ENCODE data around the gene TMEM40.
"Not testable (repeated sequence)": the region's sequence is repeated elsewhere in the genome, so short reads cannot be mapped to it uniquely, and the experiment has no call there.

Gene TMEM40, protein sequence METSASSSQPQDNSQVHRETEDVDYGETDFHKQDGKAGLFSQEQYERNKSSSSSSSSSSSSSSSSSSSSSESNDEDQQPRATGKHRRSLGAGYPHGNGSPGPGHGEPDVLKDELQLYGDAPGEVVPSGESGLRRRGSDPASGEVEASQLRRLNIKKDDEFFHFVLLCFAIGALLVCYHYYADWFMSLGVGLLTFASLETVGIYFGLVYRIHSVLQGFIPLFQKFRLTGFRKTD

DNA sequence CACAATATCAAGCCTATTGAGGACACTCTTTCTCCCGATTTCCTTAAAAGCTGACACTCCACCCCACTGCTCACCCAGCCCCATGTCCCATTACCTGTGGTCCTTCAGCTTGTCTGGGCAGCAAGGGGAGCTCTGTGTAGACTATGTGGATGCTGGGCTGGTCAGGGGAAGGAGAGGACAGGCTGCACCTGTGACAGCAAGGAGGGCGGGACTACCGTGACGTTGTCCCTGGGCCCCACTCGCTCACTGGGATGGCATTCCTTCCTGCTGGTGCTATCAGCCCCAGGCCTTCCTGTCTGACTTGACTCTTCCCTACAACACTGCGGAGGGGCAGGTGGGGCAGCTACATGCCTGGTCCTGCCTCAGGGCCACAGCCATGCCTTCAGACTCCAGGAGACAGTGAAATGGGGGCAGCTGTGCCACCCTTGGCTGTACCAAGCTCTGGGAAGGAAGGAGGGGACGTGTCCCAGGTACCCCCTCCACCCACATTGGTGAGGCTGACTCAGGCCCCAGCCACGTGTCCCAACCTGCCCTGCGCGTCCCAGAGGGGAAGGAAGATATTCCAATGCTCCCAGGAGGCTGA is at the start of gene TMEM40:
TMEM40 (minus strand) TSS at position 163 of the 583 bp plus-strand sequence. CDS start 9,427 bp downstream, outside the sequence.
- no peak for DNase-seq

DNA sequence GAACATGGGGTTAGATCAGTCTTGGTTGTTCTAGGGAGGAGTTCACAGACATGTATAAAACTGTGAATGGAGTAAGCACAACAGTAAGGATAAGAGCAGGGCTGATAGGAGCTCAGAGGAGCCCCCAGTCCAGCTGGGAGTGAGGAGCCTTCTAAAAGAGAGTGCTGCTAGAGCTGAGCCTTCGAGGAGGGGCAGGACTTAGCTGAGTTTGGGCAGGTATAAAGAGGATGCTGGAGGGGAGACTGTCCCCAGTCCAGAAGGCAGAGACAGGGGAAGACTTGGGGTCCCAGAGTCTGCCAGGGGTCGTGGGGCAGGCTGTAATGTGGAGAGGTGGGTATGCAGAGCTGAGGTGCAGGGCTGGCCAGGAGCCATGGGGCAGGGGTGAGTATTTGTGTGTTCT is 49.5 kb upstream of the TMEM40 start:
- no peak for DNase-seq

GRCh38 chr3:12807601-12808359 is 48.7 kb upstream of the TMEM40 start:
- DNase-seq: no peak

DNA sequence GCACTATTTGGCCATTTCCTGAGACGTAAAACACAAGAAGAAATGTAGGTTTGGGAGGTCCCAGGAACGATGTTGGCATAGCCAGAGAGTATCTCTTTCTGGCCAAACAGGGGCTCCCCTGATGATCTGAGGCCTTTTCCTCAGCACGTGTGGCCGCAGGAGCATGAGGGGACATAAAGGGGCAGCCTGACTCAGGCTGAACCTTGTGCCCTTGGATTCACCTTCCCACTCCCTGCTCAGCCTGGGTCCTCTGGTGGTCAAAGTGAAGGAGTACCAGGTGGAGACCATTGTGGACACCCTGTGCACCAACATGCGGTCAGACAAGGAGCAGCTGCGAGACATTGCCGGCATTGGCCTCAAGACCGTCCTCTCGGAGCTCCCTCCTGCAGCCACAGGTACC is 48.0 kb upstream of the TMEM40 start:
- no peak for DNase-seq

- no peak for DNase-seq
Observed at GRCh38 chr3:12803371-12803770, 44.3 kb upstream of the TMEM40 start.

GRCh38 chr3:12799525-12800440 is 40.7 kb upstream of the TMEM40 start:
- DNase-seq: no peak

DNA sequence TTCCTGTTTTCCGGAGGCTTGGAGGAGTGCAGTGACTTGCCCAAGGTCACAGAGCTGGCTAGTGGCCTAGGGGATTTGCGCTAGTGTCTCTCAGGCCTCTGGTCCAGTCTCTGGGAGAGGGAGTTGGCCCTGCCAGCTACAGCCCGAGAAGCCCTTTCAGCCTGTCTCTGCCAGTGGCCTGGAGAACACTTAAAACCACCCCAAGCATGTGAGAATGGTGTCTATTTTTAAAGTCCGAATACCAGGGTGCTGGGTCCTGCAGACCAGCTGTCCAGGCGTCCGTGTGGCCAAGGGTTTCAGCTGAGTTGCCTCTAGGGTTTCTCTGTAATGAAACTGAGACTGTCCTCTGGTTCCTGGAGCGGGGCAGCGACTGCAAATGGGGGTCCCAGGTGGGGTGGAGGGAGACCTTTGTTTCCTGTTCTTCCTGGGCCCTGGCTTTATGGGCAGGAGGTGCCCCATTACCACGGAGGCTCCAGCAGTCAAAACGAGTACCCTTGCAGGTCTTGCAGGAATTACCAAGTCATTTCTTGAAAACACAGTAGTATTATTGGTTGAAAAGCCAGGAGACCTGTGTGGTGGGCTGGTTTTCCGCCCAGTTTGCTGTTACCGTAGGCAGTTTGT is 39.6 kb upstream of the TMEM40 start:
- no peak for DNase-seq

DNA sequence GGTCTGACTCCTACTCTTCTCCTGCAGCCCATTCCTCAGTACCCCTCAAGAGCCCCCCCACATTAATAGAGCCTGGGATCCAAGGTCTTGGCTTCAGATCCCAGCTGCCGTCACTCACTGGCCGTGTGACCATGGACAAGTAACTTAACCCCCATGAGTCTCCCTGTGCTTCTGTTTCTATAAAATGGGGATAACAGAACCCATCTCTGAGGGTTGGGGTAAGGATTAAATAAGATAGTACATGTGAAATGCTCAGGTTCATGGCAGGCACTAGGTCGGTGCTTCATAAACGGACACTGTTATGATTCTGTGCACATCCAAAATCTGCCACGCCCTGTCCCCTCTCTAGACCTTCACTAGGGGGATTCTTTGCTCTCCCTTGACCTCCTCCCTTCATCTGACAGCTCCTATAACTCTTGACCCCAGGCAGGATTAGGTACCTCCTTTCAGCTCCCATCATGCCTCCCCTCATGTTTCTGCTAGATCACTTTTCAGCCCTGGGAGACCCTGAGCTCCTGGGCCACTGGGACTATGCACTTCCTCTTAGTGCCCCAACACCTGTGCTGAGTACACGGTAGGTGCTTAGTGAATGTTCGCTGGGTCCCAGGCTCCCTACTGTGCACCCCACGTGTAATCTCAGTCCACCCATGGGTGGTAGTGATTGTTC is 39.0 kb upstream of the TMEM40 start:
- no peak for DNase-seq

DNA sequence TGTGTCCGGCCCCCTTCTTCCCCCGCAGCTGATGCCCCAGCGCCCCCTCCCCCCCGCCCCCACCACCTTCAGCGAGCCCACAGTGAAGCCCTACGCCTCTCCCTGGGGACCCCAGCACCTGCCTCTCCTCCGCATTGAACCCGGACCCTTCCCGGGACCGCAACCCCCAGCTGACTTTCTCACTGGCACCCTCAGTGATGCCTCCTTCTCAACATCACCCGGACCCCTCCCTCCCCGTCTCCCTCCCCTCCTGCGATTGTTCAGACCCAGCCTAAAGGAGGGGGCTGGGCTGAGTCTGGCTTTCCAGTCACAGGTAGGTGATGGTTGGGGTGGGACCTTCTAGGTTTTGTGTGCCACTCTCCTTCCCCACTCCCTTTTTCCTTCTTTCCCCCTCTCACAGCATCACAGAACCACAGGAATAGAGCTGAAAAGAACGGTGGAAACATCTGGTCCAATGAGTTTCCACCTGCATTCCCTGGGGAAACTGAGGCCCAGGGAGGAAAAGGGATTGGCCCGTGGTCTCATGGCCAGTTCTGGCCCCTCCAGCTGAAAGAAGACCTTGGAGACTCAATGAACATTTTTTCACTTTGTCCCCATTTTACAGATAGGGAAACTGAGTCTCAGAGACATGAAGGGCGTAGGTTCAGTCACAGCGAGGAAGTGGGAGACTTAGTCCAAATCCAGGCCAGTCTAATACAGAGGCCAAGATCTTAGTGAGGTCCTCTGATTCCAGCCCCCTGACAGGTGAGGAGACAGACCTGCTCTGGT is 38.2 kb upstream of the TMEM40 start:
- peak; percentile 44 for DNase-seq

GRCh38 chr3:12796171-12797123 is 37.4 kb upstream of the TMEM40 start, which contains the start of gene CAND2:
CAND2 (plus strand) TSS chr3:12796680; CDS start chr3:12796721, 41 bp downstream.
- DNase-seq: peak; percentile 69

DNA sequence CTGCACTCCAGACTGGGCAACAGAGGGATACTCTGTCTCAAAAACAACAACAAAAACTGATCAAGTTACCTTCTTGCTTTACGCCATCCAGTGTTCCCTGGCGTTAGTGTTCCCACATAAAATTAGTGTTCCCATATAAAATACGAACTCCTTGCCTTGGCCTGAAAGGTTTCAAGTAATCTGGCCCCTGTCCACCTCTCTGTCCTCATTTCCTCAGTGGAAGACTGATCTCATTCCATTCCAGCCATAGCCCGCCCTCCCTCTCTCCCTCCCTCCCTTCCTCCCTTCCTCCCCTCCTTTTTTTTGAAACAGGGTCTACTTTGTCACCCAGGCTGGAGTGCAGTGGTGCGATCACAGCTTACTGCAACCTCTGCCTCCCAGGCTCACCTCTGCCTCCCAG is 34.6 kb upstream of the TMEM40 start:
- no peak for DNase-seq

- DNase-seq: no peak
Observed at GRCh38 chr3:12791430-12791829, 32.4 kb upstream of the TMEM40 start.

DNA sequence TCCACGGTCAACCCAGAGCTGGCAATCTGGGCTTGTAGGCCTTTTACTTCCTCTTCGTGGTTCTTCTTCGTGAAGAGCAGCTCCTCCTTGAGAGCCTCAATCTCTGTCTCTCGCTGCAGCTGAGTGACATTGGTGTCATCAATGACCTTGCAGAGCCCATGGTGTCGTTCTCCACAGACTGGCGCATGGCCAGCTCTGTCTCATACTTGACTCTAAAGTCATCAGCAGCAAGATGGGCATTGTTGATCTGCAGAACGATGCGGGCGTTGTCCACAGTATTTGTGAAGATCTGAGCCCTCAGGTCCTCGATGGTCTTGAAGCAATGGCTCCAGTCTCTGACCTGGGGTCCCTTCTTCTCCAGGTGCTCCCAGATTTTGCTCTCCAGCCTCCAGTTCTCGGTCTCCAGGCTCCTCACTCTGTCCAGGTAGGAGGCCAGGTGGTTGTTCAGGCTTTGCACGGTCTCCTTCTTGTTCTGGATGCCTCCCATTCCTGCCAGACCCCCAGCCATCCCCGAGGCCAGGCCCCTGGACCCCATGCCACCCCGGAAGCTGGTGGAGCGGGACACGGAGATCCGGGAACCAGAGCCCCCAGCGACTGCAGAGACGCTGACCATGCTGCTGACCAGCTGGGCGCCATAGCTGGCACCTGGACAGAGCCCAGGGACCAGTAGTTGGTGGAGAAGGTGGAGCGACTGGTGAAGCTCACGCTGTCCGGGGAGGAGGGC is 29.1 kb upstream of the TMEM40 start:
- DNase-seq: not testable (repeated sequence)

DNA sequence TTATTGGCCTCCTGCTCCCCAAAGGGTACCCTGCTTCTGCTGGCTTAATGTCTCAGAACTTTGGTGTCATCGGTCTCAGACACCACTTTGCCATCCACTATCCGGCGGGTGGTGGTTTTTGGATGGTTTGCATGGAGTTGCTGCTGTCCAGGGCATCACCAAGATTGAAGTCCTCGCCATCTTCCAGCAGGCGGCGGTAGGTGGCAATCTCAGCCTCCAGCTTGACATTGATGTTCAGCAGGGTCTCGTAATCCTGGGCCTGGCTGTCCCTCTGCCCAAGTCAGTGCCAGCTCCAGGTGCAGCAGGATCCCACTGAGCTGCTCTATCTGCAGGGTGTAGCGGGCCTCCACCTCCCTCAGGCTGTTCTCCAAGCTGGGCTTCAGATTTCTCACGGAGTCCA is 28.3 kb upstream of the TMEM40 start:
- peak; percentile 44 for DNase-seq

- no peak for DNase-seq
Observed at GRCh38 chr3:12785096-12785495, 26.0 kb upstream of the TMEM40 start.

DNA sequence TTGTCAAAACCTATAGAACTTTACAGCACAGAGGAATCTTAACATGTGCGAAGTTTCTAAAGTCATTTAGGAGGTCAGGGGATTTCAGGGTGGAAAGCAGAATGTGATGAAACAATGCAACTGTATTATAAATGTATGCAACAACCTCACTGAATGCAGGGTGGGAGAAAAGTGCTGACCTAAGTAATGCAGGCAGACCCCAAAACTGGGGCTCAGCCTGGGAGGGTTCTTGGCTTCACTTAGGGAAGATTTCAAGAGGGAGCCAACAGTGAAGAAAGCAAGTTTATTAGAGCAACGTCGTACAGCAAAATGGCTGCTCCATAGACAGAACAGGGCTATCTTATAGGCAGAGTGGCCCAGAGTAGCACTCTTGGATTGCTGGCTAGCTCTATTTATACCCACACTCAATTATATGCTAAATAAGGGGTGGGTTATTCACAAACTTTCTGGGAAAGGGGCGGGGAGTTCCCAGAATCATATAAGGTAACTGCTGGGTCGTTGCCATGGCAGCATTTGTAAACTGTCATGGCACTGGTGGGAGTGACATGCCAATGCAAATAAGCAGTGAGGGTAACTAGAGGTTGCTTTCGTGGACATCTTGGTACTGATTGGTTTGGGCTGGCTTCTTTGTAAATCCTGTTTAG is 23.2 kb upstream of the TMEM40 start:
- no peak for DNase-seq

DNA sequence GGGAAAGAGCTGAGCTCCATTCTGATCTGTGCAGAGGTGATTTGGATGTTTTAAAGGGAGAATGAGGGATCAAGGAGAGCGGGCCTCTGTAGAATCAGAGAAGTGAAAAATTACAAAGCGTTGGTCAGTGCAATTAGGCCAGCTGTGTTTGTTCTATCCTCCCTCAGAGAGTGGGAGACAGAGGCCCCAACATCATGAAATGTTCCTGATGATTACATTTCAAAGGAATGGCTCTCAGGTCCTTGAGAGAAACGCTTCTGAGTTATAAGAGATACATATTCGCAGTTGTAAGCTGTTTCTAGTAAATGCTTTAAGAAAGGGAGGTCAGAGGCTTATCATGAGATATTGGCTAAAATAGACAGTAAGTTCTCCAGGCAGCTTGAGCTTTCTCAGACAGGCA is 21.7 kb upstream of the TMEM40 start:
- no peak for DNase-seq

- no peak for DNase-seq
Observed at GRCh38 chr3:12777171-12777570, 18.1 kb upstream of the TMEM40 start.

DNA sequence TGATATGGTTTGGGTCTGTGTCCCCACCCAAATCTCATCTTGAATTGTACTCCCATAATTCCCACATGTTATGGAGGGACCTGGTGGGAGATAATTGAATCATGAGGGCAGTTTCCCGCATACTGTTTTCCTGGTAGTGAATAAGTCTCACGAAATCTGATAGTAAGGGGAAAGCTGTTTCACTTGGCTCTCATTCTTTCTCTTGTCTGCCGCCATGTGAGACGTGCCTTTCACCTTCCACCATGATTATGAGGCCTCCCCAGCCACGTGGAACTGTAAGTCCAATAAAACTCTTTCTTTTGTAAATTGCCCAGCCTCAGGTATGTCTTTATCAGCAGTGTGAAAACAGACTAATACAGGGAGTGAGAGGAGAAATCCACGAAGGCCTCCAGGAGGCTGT is 16.9 kb upstream of the TMEM40 start:
- DNase-seq: not testable (repeated sequence)
